WTC11 (cell line): ENCODE data around the gene DNAH11.

Source experiments
- ATF3 ChIP-seq: sonication (generic); formaldehyde crosslinking; conservative IDR thresholded peaks from 2 replicates; pipeline ENCODE4 v1.8.1; 2022; ENCODE audit warnings: mild to moderate bottlenecking, missing genetic modification reagents
- CTCF ChIP-seq: fragments of 200-600 bp; IDR thresholded peaks from 2 replicates; pipeline ENCODE4 v1.8.0; 2022; ENCODE audit warnings: antibody characterized with exemption
- SP1 ChIP-seq: sonication (generic); formaldehyde crosslinking; conservative IDR thresholded peaks from 2 replicates; pipeline ENCODE4 v1.8.1; 2022; ENCODE audit warnings: missing genetic modification reagents
- TF ChIP-seq, protein P1 (sequence below): sonication (generic); formaldehyde crosslinking; conservative IDR thresholded peaks from 2 replicates; pipeline ENCODE4 v1.8.1; 2023; ENCODE audit warnings: mild to moderate bottlenecking, low read depth, missing genetic modification reagents, moderate library complexity

DNA sequence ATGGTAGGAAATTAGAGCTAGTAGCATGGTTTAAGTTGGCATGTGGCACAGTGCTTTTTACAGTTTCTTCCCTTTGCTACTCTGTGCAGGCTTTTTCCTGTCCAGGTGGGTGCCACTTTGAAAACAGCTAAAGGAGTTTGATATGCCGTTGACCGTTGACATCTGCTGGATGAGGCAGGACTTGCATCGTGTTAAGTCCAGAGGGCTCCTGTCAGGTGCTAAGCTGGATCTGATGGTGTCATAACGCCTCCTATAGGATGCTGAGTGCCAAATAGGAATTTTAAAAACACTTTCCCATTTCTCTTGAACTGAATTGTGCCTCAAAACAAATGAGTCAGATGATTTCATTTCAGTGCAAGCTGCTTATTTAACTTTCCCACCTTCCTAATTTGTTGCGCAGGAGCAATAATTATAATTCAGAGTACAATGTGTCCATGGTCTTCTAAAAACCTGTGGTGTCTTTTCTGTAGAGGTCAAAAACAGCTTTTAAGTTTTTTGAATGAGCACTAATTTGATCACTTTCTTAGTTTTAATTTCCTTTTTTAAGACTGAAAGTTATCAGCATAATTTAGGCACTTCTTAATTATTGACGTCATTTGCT lies 224.6 kb downstream of the DNAH11 start:
- TF ChIP-seq, protein P1, sequence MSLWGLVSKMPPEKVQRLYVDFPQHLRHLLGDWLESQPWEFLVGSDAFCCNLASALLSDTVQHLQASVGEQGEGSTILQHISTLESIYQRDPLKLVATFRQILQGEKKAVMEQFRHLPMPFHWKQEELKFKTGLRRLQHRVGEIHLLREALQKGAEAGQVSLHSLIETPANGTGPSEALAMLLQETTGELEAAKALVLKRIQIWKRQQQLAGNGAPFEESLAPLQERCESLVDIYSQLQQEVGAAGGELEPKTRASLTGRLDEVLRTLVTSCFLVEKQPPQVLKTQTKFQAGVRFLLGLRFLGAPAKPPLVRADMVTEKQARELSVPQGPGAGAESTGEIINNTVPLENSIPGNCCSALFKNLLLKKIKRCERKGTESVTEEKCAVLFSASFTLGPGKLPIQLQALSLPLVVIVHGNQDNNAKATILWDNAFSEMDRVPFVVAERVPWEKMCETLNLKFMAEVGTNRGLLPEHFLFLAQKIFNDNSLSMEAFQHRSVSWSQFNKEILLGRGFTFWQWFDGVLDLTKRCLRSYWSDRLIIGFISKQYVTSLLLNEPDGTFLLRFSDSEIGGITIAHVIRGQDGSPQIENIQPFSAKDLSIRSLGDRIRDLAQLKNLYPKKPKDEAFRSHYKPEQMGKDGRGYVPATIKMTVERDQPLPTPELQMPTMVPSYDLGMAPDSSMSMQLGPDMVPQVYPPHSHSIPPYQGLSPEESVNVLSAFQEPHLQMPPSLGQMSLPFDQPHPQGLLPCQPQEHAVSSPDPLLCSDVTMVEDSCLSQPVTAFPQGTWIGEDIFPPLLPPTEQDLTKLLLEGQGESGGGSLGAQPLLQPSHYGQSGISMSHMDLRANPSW (CRISPR knock-in tag) = no peak
- TF ChIP-seq ATF3 (CRISPR knock-in tag) = no peak
- peak; percentile 40 for TF ChIP-seq CTCF
- no peak for TF ChIP-seq SP1 (CRISPR knock-in tag)
